NCI-H1417 treated with DMSO at 0.1 percent for 48 hours (cell line): Measurements from ENCODE around the gene ARHGAP22.
"Not testable (repeated sequence)": the region's sequence is repeated elsewhere in the genome, so short reads cannot be mapped to it uniquely, and the experiment has no call there.

Experiments used
- DNase-seq: peaks from one replicate; lab custom pipeline; 2025; lab: John Stamatoyannopoulos, UW

The ARHGAP22 gene, protein sequence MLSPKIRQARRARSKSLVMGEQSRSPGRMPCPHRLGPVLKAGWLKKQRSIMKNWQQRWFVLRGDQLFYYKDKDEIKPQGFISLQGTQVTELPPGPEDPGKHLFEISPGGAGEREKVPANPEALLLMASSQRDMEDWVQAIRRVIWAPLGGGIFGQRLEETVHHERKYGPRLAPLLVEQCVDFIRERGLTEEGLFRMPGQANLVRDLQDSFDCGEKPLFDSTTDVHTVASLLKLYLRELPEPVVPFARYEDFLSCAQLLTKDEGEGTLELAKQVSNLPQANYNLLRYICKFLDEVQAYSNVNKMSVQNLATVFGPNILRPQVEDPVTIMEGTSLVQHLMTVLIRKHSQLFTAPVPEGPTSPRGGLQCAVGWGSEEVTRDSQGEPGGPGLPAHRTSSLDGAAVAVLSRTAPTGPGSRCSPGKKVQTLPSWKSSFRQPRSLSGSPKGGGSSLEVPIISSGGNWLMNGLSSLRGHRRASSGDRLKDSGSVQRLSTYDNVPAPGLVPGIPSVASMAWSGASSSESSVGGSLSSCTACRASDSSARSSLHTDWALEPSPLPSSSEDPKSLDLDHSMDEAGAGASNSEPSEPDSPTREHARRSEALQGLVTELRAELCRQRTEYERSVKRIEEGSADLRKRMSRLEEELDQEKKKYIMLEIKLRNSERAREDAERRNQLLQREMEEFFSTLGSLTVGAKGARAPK

GRCh38 chr10:48604991-48605508, at the start of gene ARHGAP22:
ARHGAP22 (minus strand) TSS chr10:48605073; CDS start chr10:48604796, 277 bp downstream.
- no peak for DNase-seq

DNA sequence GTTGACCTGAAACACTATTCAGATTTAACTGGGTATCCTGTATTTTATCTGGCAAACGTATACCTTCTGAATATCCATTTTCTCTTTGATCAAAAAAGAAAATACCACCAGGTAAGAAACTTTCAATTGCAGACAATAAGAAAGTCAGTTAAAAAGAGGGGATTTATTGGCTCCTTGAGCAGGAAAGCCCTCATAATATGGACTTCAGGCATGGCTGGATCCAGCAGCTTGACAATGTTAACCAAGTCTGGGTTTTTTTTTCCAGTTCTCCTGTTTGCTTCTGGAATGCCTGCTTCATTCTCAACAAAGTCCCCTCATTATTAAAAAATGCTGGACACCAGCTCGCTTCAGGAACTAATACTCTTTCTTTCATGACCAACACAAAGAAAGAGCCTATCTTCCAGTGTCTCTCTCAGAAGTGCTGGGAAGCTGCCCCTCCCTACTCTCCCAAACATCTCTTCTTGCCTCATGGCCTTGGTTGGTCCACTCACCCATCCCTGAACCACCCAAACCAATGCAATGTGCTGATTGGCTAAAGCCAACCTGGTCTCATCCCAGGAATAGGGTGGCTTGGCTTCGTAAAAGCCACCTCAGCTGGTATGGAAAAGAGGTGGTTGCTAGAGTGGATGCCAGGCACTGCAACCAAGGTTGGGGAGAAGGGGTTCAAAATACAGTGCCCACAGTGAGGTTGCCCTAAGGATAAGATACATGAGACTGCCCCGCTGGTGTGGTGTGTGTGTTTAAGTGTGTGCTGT, 49.2 kb upstream of the ARHGAP22 start:
- DNase-seq: no peak

DNA sequence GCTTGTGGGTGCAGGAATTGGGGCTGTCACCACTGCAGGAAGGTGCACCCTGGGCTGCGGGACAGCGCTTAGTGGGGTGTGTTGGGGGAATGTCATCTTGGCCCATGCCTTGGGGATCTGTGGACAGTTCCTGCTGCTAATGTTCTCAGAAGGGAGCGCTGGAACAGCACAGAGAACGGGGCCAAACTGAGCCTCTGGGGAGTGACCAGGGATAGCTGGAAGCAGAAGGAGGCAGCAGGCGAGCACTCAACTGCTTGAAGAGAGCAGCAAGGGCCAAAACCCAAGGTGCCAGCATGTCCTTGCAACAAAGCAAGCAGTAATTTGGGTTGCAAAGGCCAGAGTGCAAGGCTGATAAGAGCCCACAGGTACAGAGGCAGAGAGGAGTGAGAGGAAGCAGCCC, 48.5 kb upstream of the ARHGAP22 start:
- DNase-seq: no peak

- no peak for DNase-seq
These were observed 47.5 kb upstream of the ARHGAP22 start for GRCh38 chr10:48652344-48652743.

DNA sequence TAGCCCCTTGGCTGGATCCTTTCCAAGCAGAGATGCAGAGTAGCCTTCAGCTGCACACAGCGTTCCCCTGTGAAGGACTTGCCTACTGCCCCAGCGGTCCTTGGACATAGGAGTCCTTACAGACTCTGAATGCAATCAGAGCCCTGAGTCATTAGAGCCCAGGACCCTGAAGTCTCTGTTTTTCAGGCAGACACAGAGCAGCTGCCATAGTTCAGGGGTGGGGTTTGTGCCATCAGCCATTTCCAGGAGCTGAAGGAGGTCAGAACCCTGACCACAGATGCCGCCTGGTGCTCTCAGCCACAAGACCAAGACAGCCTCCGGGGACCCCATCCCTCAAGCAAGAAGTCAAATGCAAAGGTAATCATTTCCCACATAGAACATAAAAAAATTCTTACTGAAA, 47.0 kb upstream of the ARHGAP22 start:
- no peak for DNase-seq

GRCh38 chr10:48651293-48651692, 46.4 kb upstream of the ARHGAP22 start:
- DNase-seq: no peak

DNA sequence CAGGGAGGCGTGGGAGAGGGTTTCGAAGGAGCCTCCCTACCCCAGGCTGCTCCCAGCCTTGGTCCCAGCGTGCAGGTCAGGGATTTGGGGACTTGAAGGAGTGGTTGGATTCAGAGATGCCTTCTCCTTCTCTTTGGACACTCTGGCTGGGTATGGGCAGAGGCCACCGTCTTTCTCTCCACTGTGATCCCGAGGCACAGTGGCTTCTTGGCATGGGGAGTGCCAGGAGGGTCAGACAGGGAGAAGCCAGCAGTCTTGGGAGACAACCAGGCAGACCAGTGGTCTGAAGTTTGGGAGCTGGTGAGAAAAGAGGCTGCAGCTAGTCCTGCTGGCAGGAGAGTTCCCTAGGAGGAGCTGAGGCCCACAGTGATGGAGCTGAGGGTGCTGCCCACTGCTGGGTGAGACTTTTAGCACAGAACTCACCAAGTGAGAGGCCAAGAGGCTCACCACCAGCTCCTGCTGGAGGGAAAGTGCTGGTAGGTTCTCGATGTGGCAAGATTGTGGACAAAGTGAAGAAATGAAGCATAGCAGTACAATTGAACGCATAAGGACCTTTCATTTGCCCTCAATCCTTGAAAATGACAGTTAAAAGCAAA, 44.6 kb upstream of the ARHGAP22 start:
- no peak for DNase-seq

DNA sequence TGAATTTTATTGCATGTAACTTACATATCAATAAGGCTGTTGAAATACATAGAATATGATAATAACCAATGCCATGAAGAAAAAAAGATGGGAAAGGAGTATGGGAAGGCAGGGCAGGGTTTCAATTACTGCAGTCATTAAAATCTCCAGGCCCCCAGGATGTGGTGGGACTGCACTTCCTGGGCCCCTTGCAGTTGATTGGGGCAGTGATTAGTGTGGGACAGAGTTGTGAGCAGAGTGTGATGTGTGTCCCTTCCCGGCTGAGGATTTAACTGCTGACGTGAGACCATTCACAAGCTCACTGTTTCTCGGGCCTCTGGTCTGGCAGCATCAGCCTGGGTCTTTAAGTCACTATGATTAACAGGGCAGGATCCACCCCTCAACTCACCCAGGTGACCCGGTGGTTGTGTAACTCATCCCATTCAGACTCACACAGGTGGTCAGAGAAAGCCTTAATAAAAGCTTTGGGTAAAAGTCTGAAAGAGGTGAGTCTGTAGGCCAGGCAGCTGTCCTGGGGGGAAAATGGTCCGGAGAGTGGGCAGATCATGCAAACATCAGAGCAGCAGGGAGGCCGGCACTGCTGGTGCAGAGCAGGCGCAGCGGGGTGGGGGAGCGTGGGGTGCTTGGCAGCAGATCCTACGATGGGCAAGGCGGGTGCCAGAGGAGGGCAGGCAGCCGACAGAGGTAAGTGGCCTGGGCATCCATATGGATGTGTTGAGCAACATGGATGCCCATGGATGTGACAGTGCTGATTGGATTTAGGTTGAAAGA, 43.5 kb upstream of the ARHGAP22 start:
- no peak for DNase-seq

- DNase-seq: not testable (repeated sequence)
These were observed 42.2 kb upstream of the ARHGAP22 start for GRCh38 chr10:48647073-48647472.

GRCh38 chr10:48645600-48645999, 40.7 kb upstream of the ARHGAP22 start:
- no peak for DNase-seq

DNA sequence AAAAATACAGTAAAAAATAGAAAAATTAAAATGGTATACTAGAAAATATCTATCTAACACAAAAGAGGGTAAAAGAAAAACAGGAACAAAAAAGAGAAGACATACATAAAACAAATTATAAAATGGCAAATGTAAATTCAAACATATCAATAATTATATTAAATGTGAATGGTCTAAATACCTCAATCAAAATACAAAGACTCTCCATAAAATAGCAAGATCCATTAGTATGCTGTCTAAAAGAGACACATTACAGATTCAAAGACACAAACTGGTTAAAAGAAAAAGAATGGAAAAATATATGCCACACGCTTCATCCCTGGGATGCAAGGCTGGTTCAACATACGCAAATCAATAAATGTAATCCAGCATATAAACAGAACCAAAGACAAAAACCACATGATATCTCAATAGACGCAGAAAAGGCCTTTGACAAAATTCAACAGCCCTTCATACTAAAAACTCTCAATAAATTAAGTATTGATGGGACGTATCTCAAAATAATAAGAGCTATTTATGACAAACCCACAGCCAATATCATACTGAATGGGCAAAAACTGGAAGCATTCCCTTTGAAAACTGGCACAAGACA, 36.3 kb upstream of the ARHGAP22 start:
- not testable (repeated sequence) for DNase-seq

DNA sequence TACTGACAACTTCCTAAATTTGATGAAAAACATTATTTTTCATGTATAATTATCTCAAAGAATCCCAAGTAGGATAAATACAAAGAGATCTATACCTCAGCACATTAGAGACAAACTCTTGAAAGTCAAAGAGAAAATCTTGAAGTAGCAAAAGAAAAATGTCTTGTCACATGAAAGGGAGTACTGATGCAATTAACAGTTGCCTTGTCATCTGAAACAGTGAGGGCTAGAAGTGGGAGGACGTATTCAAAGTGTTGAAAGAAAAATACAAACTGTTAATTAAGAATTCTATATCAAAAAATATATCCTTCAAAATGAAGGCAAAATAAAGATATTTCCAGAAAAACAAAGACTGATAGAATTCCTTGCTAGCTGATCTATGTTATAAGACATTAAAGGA, 35.5 kb upstream of the ARHGAP22 start:
- DNase-seq: no peak

DNA sequence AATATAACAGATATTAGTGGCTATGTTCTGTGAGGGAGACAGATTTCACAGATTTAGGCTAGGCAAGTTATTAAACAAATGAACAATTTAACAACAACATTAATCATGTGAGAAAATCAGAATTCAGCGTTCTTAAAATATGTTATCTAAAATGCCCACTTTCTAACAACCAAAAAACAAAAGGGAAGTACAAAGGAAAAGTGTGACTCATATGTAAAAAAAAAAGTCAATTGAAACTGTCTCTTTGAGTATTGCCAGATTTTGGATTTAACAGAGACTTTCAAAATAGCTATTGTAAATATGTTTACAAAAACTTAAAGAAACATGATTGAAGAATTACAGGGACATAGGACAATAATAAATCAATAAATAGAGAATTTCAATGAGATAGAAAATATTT, 34.8 kb upstream of the ARHGAP22 start:
- no peak for DNase-seq

DNA sequence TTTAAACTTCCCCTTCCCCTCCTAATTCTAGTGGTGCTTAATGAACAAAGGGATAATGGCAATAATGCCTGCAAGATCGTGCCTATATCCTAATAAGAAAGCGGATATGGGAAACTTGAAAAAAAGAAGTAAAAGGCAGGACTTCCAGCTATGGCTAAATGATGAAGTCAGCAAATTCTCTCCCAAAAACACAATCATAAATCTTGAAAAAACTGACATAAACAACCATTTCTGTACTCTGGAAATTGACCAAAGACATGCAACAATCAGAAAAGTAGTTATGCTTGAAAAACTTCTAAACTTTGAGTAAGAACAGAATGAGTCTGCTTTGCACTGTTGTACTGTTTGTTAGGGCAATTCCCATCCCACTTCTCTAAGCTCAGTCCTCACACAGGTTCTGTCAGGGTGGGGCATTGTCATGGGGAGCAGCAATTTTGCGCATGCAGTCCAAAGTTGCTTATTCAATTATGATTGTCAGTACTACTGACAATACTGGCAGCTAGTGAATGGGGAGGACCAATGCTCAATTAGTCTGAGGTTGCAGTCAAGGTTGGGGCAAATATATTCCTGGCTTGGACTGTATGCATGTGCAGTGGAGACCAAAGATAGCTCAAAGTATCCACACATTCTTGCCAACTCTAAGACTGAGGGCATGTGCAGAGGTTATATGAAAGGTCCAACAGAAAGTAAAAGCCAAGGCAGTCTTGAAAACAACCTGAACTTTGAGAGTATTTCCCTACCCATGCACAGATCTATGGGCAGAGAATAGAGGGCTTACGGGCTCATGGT, 34.1 kb upstream of the ARHGAP22 start:
- no peak for DNase-seq

- no peak for DNase-seq
These were observed 33.3 kb upstream of the ARHGAP22 start for GRCh38 chr10:48638158-48638557.

GRCh38 chr10:48636901-48637300, 32.0 kb upstream of the ARHGAP22 start:
- DNase-seq: no peak

DNA sequence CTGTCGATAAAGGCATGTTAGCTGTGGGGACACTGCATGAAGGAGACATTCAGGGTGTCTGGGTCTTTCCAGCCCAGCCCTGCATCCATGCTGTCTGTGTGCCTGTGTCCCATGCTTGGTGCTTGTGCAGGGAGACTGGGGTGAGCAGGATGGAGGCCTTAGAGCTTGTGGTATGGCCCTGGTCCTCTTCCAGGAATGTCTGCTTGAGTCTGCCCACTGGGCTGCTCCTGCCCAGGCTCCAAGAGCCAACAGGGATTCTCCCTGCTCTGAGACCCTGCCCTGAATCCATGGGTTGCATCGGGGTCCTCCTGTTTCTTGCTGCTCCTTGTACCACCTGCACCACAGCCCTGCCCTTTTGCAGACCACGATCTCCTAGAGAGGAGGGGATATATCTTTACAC, 31.4 kb upstream of the ARHGAP22 start:
- DNase-seq: no peak

GRCh38 chr10:48634984-48635557, 30.2 kb upstream of the ARHGAP22 start:
- DNase-seq: no peak

GRCh38 chr10:48634198-48634983, 29.5 kb upstream of the ARHGAP22 start:
- no peak for DNase-seq
